Measurements from ENCODE around the gene ERP44.

Gene ERP44

GRCh38 chr9:100117316-100117715 is 18.5 kb upstream of the ERP44 start:
- TF ChIP-seq ZNF274 (IDR thresholded peaks at IDR 0.05; ENCODE audit: low read depth, low read length) (no peak), YY1 (IDR thresholded peaks at IDR 0.05; ENCODE audit: insufficient read depth, insufficient read length) (no peak), SUZ12 (IDR thresholded peaks at IDR 0.05; ENCODE audit: extremely low read depth, insufficient read depth, insufficient read length) (no peak)
- no peaks in the 10 kb centered on the region for H3K27me3 ChIP-seq (ENCODE audit: insufficient read depth, insufficient read length)
- H3K4me1 ChIP-seq (ENCODE audit: insufficient read depth, insufficient read length): peaks cover 1% of the 10 kb centered on the region
- peaks cover 3% of the 10 kb centered on the region for H3K36me3 ChIP-seq (ENCODE audit: insufficient read depth, insufficient read length, low read length)
- DNase-seq (ENCODE audit: low read depth, low spot score): no peak
- no peak overlapping the region for H3K4me3 ChIP-seq (ENCODE audit: insufficient read length, low read depth)
- no peak overlapping the region for H3K9ac ChIP-seq (ENCODE audit: insufficient read length, low read depth)
- no peaks in the 10 kb centered on the region for H3K9me3 ChIP-seq (ENCODE audit: insufficient read depth, low read length)

DNA sequence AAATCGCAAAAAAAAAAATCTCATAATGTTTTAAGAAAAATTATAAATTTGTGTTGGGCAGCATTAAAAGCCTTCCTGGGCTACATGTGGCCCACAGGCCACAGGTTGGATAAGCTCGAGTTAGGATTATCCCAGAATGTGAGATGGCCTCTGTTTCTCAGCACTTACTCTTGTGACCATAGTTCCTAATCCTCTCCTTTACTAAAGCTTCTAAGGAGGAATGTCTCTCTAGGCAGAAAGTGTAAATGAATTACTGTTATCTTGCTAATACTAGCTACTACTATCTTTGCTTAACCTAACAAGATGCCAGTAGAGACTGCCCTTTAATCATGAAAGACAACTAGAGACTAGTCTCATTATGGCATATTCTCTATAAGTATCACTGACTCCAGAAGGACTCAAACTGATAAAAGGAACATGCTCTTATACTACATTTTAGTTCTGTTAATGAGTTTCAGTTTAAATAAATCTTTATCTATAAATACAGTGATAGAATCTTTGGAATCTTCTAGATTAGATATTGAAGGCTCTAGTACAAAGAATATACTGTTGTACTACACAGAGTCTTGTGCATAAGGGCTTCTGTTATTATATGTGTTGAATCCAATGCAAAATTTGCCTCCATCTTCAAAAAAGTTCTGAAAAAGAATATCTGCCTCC is 14.0 kb upstream of the ERP44 start:
- DNase-seq (ENCODE audit: low read depth, low spot score): no peak
- no peak for TF ChIP-seq SUZ12 (IDR thresholded peaks at IDR 0.05; ENCODE audit: extremely low read depth, insufficient read depth, insufficient read length)
- no peak for TF ChIP-seq ZNF274 (IDR thresholded peaks at IDR 0.05; ENCODE audit: low read depth, low read length)
- TF ChIP-seq YY1 (IDR thresholded peaks at IDR 0.05; ENCODE audit: insufficient read depth, insufficient read length): no peak
- H3K9me3 ChIP-seq (ENCODE audit: insufficient read depth, low read length): no peaks in the 10 kb centered on the region

GRCh38 chr9:100111235-100111634 is 12.4 kb upstream of the ERP44 start:
- H3K9ac ChIP-seq (ENCODE audit: insufficient read length, low read depth): no peak overlapping the region
- peaks cover 2% of the 10 kb centered on the region for H3K4me1 ChIP-seq (ENCODE audit: insufficient read depth, insufficient read length)
- no peaks in the 10 kb centered on the region for H3K27me3 ChIP-seq (ENCODE audit: insufficient read depth, insufficient read length)
- no peaks in the 10 kb centered on the region for H3K9me3 ChIP-seq (ENCODE audit: insufficient read depth, low read length)
- no peak for TF ChIP-seq YY1 (IDR thresholded peaks at IDR 0.05; ENCODE audit: insufficient read depth, insufficient read length)
- no peak for TF ChIP-seq SUZ12 (IDR thresholded peaks at IDR 0.05; ENCODE audit: extremely low read depth, insufficient read depth, insufficient read length)
- no peak for TF ChIP-seq ZNF274 (IDR thresholded peaks at IDR 0.05; ENCODE audit: low read depth, low read length)
- no peak overlapping the region for H3K4me3 ChIP-seq (ENCODE audit: insufficient read length, low read depth)
- peaks cover 23% of the 10 kb centered on the region for H3K36me3 ChIP-seq (ENCODE audit: insufficient read depth, insufficient read length, low read length)
- no peak for DNase-seq (ENCODE audit: low read depth, low spot score)

More for the DNA sequence above, 14.0 kb upstream of the ERP44 start:
- peaks cover 2% of the 10 kb centered on the region for H3K4me1 ChIP-seq (ENCODE audit: insufficient read depth, insufficient read length)
- no peak overlapping the region for H3K9ac ChIP-seq (ENCODE audit: insufficient read length, low read depth)
- no peaks in the 10 kb centered on the region for H3K27me3 ChIP-seq (ENCODE audit: insufficient read depth, insufficient read length)
- peaks cover 11% of the 10 kb centered on the region for H3K36me3 ChIP-seq (ENCODE audit: insufficient read depth, insufficient read length, low read length)
- H3K4me3 ChIP-seq (ENCODE audit: insufficient read length, low read depth): no peak overlapping the region

DNA sequence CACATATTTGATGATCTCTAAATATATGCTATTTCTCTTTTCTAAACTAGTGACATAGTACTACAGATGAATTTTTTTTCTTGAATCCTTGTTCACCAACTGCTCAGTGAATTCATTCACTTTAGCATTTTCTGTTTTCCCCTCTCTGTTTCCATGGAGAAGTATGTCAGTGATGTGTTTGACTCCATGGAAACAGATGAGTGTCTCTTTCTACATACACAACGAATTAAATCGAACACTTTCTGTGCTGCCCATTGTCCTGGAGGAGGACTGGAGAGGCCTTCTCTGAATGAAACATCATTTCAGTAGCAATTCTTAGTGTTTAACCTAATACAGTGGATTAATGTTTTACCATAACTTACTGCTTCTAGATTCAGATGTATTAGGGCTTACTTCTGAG is 9.8 kb upstream of the ERP44 start:
- peaks cover 2% of the 10 kb centered on the region for H3K4me1 ChIP-seq (ENCODE audit: insufficient read depth, insufficient read length)
- H3K27me3 ChIP-seq (ENCODE audit: insufficient read depth, insufficient read length): no peaks in the 10 kb centered on the region
- H3K36me3 ChIP-seq (ENCODE audit: insufficient read depth, insufficient read length, low read length): peaks cover 45% of the 10 kb centered on the region
- TF ChIP-seq ZNF274 (IDR thresholded peaks at IDR 0.05; ENCODE audit: low read depth, low read length) (no peak), SUZ12 (IDR thresholded peaks at IDR 0.05; ENCODE audit: extremely low read depth, insufficient read depth, insufficient read length) (no peak), YY1 (IDR thresholded peaks at IDR 0.05; ENCODE audit: insufficient read depth, insufficient read length) (no peak)
- no peak for DNase-seq (ENCODE audit: low read depth, low spot score)
- no peak overlapping the region for H3K4me3 ChIP-seq (ENCODE audit: insufficient read length, low read depth)
- H3K9ac ChIP-seq (ENCODE audit: insufficient read length, low read depth): no peak overlapping the region
- no peaks in the 10 kb centered on the region for H3K9me3 ChIP-seq (ENCODE audit: insufficient read depth, low read length)

GRCh38 chr9:100106616-100107015 is 7.8 kb upstream of the ERP44 start:
- Histone ChIP-seq H3K9me3 (ENCODE audit: insufficient read depth, low read length) (no peaks in the 10 kb centered on the region), H3K4me1 (ENCODE audit: insufficient read depth, insufficient read length) (no peaks in the 10 kb centered on the region), H3K4me3 (ENCODE audit: insufficient read length, low read depth) (no peak overlapping the region), H3K36me3 (ENCODE audit: insufficient read depth, insufficient read length, low read length) (peaks cover 52% of the 10 kb centered on the region), H3K27me3 (ENCODE audit: insufficient read depth, insufficient read length) (no peaks in the 10 kb centered on the region), H3K9ac (ENCODE audit: insufficient read length, low read depth) (no peak overlapping the region)
- no peak for DNase-seq (ENCODE audit: low read depth, low spot score)
- TF ChIP-seq YY1 (IDR thresholded peaks at IDR 0.05; ENCODE audit: insufficient read depth, insufficient read length) (no peak), SUZ12 (IDR thresholded peaks at IDR 0.05; ENCODE audit: extremely low read depth, insufficient read depth, insufficient read length) (no peak)

DNA sequence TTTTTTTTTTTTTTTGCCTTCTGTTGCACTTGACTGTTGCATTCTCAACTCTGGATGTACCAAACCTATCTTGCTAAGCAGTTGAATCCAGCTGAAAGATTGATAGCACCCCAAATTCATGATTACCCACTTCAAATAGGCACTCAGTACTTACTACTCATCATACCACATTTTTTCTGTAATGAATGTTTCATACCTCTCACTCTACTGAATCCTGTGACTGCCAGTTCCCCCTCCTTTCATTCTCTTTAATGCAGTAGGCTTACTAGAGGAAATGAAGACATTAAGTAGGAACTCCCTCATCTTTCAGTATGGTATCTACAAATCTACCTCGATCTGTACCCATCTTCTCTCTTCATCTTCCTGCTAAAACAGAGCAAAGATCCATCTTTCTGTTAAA is 7.1 kb upstream of the ERP44 start:
- Histone ChIP-seq H3K9ac (ENCODE audit: insufficient read length, low read depth) (no peak overlapping the region), H3K9me3 (ENCODE audit: insufficient read depth, low read length) (no peaks in the 10 kb centered on the region), H3K27me3 (ENCODE audit: insufficient read depth, insufficient read length) (no peaks in the 10 kb centered on the region), H3K4me3 (ENCODE audit: insufficient read length, low read depth) (no peak overlapping the region), H3K36me3 (ENCODE audit: insufficient read depth, insufficient read length, low read length) (peaks cover 56% of the 10 kb centered on the region), H3K4me1 (ENCODE audit: insufficient read depth, insufficient read length) (no peaks in the 10 kb centered on the region)
- DNase-seq (ENCODE audit: low read depth, low spot score): no peak
- no peak for TF ChIP-seq YY1 (IDR thresholded peaks at IDR 0.05; ENCODE audit: insufficient read depth, insufficient read length)
- TF ChIP-seq ZNF274 (IDR thresholded peaks at IDR 0.05; ENCODE audit: low read depth, low read length): no peak
- TF ChIP-seq SUZ12 (IDR thresholded peaks at IDR 0.05; ENCODE audit: extremely low read depth, insufficient read depth, insufficient read length): no peak

GRCh38 chr9:100104314-100104713 is 5.5 kb upstream of the ERP44 start:
- Histone ChIP-seq H3K4me1 (ENCODE audit: insufficient read depth, insufficient read length) (no peaks in the 10 kb centered on the region), H3K4me3 (ENCODE audit: insufficient read length, low read depth) (no peak overlapping the region), H3K9ac (ENCODE audit: insufficient read length, low read depth) (no peak overlapping the region), H3K27me3 (ENCODE audit: insufficient read depth, insufficient read length) (no peaks in the 10 kb centered on the region), H3K36me3 (ENCODE audit: insufficient read depth, insufficient read length, low read length) (peaks cover 56% of the 10 kb centered on the region), H3K9me3 (ENCODE audit: insufficient read depth, low read length) (no peaks in the 10 kb centered on the region)
- DNase-seq (ENCODE audit: low read depth, low spot score): peak; percentile 13
- TF ChIP-seq SUZ12 (IDR thresholded peaks at IDR 0.05; ENCODE audit: extremely low read depth, insufficient read depth, insufficient read length): no peak
- no peak for TF ChIP-seq YY1 (IDR thresholded peaks at IDR 0.05; ENCODE audit: insufficient read depth, insufficient read length)
- TF ChIP-seq ZNF274 (IDR thresholded peaks at IDR 0.05; ENCODE audit: low read depth, low read length): no peak

All from NT2/D1 (cell line).